GM18870 (cell line): Measurements from ENCODE around the gene PPFIA3.
"Not testable (repeated sequence)": the region's sequence is repeated elsewhere in the genome, so short reads cannot be mapped to it uniquely, and the experiment has no call there.

Source experiments
- ATAC-seq: cut with Tn5 transposase; IDR thresholded peaks from one replicate; pipeline ENCODE4 v1.9.1; 2021; ENCODE audit warnings: moderate library complexity; ENCODE audit not compliant: unreplicated experiment

Gene PPFIA3

GRCh38 chr19:49119411-49120324, at the start of gene PPFIA3:
TSS of gene PPFIA3 (plus strand) at chr19:49119544. CDS start at chr19:49127874, 8,330 bp downstream.
- no peak for ATAC-seq

- ATAC-seq, result no peak
Observed at GRCh38 chr19:49070416-49070815, 48.9 kb upstream of the PPFIA3 start.

DNA sequence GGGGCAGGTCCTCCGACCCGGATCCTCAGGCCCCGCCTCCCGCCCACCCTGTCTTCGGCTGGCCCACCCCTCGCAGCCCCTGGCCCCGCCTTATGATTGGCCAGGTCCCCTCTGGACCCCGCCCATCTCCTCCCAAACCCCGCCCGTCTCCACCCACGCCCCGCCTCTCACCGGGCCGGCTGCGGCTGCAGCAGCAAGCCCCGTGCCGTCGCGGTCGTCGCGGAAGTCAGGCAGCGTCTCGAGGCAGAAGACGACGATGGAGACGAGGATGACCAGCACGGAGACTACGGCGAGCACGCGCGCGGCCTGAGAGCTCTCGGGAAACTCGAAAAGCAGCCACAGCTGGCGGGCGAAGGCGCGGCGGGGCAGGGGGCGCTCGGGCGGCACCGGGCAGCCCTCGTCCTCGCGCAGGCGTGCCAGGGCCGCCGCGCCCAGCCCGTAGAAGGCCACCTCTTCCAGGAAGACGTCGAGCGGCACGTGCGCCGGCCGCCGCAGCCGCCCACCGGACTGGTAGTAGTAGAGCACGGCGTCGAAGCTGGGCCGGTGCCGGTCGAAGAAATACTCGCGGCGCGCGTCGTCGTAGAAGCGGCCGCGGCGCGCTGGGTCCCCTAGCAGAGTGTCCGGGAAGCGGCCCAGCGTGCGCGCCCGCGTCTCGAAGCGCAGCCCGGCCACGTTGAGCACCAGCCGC, 47.3 kb upstream of the PPFIA3 start:
- ATAC-seq, result no peak

DNA sequence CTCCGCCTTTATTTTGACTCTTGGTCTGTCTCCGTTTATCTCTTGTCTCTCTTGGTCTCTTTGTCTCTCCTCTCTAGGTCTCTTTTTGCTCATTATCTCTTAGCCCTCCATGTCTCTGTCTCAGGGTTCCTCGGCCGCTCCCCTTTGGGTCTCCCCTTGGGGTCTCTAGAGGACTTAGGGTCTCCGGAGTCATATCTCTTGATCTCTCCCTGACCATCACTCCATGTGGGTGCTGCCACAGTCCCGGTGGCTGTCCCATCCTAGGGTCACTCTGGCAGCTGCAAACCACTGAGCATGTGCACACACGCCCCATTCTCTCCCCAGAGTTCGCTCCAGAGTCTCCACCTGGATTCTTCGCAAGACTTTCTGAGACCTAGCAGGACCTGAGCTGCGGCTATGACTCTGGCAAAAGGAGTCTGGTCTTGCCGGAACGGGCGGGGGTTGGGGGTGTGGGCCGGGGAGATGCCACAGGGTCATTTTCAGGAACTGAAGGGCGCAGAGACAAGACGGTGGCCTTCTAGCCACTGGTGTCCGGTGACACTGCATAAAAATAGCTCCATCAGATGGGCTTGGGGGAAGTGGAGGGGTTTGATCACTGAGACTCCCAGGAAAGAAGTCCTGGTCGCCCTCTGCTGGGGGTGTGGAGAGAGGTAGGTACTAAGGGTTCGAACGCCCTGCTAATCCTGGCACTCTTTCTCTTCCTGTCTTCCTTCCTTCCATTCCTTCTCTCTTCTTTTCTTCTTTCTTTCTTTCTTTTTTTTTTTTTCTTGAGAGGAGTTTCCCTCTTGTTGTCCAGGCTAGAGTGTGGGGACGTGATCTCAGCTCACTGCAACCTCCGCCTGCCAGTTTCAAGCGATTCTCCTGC, 45.6 kb upstream of the PPFIA3 start:
- no peak for ATAC-seq

GRCh38 chr19:49074869-49075268, 44.5 kb upstream of the PPFIA3 start:
- ATAC-seq, result not testable (repeated sequence)

DNA sequence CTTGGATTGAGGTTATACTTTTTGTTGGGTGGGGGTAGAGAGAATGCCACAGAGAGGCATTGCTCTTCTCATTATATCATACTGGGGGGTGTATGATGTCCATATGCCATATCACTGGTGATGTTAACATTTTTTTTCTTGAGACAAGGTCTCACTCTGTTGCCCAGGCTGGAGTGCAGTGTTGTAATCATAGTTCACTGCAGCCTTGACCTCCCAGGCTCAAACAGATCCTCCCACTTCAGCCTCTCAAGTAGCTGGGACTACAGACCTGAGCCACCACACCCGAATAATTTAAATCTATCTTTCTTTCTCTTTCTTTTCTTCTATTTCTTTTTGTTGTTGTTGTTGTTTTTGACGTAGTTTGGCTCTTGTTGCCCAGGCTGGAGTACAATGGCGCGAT, 39.0 kb upstream of the PPFIA3 start:
- ATAC-seq, result no peak

DNA sequence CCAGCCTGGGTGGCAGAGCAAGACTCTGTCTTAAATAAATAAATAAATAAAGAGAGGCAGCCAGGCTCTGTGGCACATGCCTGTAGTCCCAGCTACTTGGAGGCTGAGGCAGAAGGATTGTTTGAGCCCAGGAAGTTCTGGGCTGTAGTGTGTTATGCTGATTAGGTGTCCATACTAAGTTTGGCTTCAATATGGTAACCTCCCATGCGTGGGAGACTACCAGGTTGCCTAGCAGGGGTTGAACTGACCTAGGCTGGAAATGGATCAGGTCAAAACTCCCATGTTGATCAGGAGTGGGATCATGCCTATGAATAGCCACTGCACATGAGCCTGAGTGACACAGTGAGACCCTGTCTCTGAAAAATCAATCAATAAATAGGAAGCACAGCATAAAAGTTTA, 38.1 kb upstream of the PPFIA3 start:
- no peak for ATAC-seq

DNA sequence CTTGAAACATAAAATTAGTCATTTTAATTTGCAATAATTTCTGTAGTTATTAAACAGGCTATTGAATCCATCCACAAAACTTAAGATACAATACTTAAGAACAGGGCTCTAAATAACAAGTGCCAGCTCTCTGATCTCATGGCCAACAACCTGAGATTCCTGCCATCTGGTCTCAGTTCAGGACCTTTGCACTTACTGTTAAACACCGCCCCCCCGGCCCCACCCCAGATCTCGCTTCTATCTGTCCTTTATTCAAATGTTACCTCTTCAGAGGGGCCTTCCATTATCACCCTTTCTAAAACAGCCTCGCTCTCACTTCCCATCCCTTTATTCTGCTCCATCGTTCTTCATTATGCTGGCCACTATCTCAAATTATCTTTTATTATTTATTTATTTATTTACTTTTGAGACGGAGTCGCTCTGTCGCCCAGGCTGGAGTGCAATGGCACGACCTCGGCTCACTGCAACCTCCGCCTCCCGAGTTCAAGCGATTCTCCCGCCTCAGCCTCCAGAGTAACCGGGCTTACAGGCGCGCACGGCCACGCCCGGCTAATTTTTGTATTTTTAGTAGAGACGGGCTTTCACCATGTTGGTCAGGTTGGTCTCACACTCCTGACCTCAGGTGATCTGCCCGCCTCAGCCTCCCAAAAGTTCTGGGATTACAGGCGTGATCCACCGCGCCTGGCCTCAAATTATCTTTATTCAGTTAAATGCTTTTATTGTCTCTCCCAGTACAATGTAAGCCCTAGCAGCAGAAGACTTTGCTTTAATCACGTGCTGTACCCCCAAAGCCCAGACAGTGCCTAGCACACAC, 34.9 kb upstream of the PPFIA3 start:
- no peak for ATAC-seq

- peak; percentile 79 for ATAC-seq
Observed at GRCh38 chr19:49085020-49085867, 34.1 kb upstream of the PPFIA3 start, which contains the start of gene SNRNP70. TSS of gene SNRNP70 (plus strand) at chr19:49085451. CDS start at chr19:49086415, 964 bp downstream.

DNA sequence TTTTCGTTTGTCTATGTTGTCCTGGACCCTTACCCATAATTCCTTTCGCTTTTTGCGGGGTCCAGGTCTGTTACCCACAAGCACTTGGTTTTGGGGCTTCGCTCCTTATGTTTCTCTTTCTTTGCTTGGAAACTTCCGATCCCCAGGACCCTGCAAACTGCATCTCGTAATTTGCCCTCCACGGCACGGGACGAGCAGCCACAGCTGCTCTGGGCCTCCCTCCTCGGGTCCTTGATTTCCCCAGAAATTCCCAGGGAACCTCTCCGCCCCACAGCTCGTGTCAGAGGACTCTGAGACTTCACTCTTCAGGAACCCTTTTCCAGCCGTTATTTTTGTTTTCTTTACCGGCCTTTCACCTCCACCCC, 33.5 kb upstream of the PPFIA3 start:
- no peak for ATAC-seq

- ATAC-seq, result no peak
Observed at GRCh38 chr19:49086296-49086695, 33.0 kb upstream of the PPFIA3 start.

GRCh38 chr19:49091391-49092038, 27.8 kb upstream of the PPFIA3 start:
- ATAC-seq, result no peak

DNA sequence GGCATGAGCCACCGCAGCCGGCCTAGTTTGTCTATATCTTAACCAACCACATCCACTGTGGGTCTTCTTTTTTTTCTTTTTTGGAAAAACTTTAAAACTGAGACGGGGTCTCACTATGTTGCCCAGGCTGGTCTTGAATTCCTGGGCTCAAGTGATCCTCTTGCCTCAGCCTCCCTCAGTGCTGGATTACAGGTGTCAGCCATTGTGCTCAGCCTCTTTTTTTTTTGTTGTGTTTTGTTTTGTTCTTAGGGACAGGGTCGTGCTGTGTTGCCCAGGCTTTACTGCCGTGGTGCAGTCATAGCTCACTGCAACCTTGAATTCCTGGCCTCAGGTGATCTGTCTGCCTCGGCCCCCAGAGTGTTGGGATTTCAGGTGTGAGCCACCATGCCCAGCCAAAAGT, 26.7 kb upstream of the PPFIA3 start:
- no peak for ATAC-seq

GRCh38 chr19:49094505-49095482, 24.6 kb upstream of the PPFIA3 start:
- no peak for ATAC-seq

DNA sequence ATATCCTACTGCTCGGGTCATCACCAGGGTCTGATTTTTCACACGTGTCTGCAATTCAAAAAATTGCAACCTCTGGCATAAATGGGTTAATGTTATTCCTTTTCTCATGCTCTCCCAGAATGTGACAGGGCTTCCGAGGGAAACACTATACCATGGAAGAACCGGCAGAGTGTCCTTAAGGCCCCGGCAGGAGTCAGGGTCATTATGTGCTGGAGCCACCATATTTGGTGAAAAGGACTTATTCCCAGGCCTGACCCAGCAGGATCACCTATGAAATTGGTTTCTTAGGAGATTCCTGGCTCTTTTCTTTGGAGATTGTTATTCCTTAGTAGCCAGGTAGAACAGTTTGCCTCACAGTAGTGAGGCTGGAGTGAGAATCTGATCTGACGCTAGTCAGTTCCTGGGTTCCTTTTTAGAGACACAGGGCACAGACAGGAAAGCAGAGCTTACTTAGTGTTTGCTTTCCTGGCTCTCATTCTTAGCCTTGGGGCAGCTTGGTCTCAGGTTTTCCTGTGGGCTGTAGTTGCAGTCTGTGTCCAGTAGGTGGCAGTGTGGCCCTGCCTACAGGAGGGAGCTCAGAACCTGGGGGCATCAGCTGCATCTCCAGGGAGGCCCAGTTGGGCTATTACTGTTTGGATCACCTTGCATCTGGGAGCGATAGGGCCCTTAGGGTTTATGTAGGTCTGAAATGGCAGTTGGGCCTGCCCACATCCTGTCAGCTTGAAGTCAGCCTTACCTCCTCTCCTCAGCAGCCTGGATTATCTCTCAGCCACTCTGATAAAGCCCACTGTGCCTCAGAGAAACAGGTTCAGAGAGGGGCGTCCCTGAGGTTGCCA, 21.7 kb upstream of the PPFIA3 start:
- no peak for ATAC-seq

DNA sequence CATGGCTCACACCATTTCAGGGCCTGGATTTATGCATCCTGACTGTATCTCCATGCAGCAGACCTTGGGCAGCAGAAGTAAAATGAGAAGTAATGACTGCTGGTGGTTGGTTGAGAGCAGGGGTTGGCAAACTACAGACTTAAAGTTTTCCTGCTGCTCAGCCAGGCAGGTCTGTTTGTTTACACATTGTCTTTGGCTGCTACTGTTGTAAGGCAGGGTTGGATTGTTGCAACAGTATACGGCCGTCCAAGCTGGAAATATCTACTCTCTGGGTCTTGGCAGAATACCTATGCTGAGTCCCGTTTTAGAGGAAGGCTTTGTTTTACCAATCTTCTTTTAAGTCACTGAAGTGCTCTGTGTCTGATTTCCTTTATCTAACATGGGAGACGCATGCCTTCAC, 20.5 kb upstream of the PPFIA3 start:
- ATAC-seq, result no peak

- ATAC-seq, result no peak
Observed at GRCh38 chr19:49101160-49101559, 18.2 kb upstream of the PPFIA3 start.
